H1 (cell line): ENCODE measurements around the gene AGAP1. TPM values are rescaled to one million over a fixed set of nuclear protein-coding genes. Genes with fewer than 3 reads are reported as not detected.

Experiments
- CTCF ChIA-PET: fragments of 300-600 bp; sonication (Branson Sonifier 250); formaldehyde crosslinking; loops from one replicate; lab custom pipeline; 2021; ENCODE audit not compliant: partially characterized antibody; lab: Charles Lee
- POLR2A ChIA-PET: fragments of 300-600 bp; sonication (Branson Sonifier 250); formaldehyde crosslinking; loops from one replicate; lab custom pipeline; 2021; ENCODE audit warnings: inconsistent platforms; ENCODE audit not compliant: partially characterized antibody; lab: Charles Lee
- DNase-seq, 2 experiments: peaks; one replicate each; pipeline versions ENCODE4 v3.0.0 to v3.0.0-alpha.2; 2010 to 2022; ENCODE audit warnings: low spot score in 2 of 2, low read depth in 1 of 2, mixed read lengths in 1 of 2
- FAIRE-seq: peaks from 2 replicates; lab custom pipeline; 2011; peaks lifted over from hg19 to GRCh38; lab: Jason Lieb, UNC
- H2AFZ ChIP-seq: 2 replicates; pipeline ENCODE4 v1.8.1; 2012; ENCODE audit warnings: low read length, inconsistent platforms
- H2AK5ac ChIP-seq: 2 replicates; pipeline ENCODE4 v1.6.1; 2013; ENCODE audit warnings: low read depth, low read length
- H2BK120ac ChIP-seq: replicated peaks from 2 replicates; pipeline ENCODE3; 2013; ENCODE audit warnings: low read depth, low read length, inconsistent platforms
- H2BK12ac ChIP-seq: 2 replicates; pipeline ENCODE4 v1.6.1; 2013; ENCODE audit warnings: low read depth, low read length
- H2BK15ac ChIP-seq: 2 replicates; pipeline ENCODE4 v1.6.1; 2013; ENCODE audit warnings: low read length
- H2BK20ac ChIP-seq: 2 replicates; pipeline ENCODE4 v1.6.1; 2013; ENCODE audit warnings: low read length
- H2BK5ac ChIP-seq: 2 replicates; pipeline ENCODE4 v1.6.1; 2013; ENCODE audit warnings: low read depth, low read length
- H3K14ac ChIP-seq: 2 replicates; pipeline ENCODE4 v1.6.1; 2013; ENCODE audit warnings: inconsistent platforms; ENCODE audit not compliant: insufficient read length
- H3K18ac ChIP-seq: 2 replicates; pipeline ENCODE4 v1.6.1; 2013; ENCODE audit warnings: low read length; ENCODE audit errors: extremely low read depth
- H3K23ac ChIP-seq: 2 replicates; pipeline ENCODE4 v1.6.1; 2013; ENCODE audit warnings: inconsistent platforms; ENCODE audit not compliant: insufficient read length
- H3K23me2 ChIP-seq: 2 replicates; pipeline ENCODE4 v1.6.1; 2013; ENCODE audit warnings: low read depth, low read length
- H3K27ac ChIP-seq: 2 replicates; pipeline ENCODE4 v1.6.1; 2011; ENCODE audit warnings: low read depth, low read length, inconsistent platforms
- H3K27me3 ChIP-seq, 4 experiments: replicated peaks in 1 of 4; 1 replicate in 1 of 4; 2 replicates in 3 of 4; pipeline versions ENCODE4 v1.6.1 to v1.8.1; 2011 to 2013; ENCODE audit warnings: low read length in 3 of 4, mild to moderate bottlenecking in 3 of 4, inconsistent platforms in 2 of 4, mixed read lengths in 2 of 4, moderate library complexity in 1 of 4; ENCODE audit not compliant: control insufficient read depth in 3 of 4, insufficient read depth in 3 of 4; ENCODE audit errors: extremely low read depth in 1 of 4
- H3K36me3 ChIP-seq, 4 experiments: 2 replicates each; pipeline versions ENCODE4 v1.6.1 to v1.8.1; 2011 to 2013; ENCODE audit warnings: mild to moderate bottlenecking in 4 of 4, low read length in 3 of 4, moderate library complexity in 2 of 4, control low read depth in 1 of 4, inconsistent platforms in 1 of 4; ENCODE audit not compliant: insufficient read depth in 4 of 4, control insufficient read depth in 2 of 4
- H3K4ac ChIP-seq: replicated peaks from 2 replicates; pipeline ENCODE3; 2013; ENCODE audit warnings: low read length, low read depth, mixed read lengths, inconsistent platforms; ENCODE audit not compliant: insufficient read length
- H3K4me1 ChIP-seq, 4 experiments: replicated peaks in 1 of 4; 1 replicate in 1 of 4; 2 replicates in 3 of 4; pipeline versions ENCODE4 v1.6.1 to v1.8.1; 2011 to 2013; ENCODE audit warnings: low read length in 3 of 4, inconsistent platforms in 2 of 4, mixed read lengths in 1 of 4; ENCODE audit not compliant: insufficient read depth in 4 of 4, control insufficient read depth in 3 of 4
- H3K4me2 ChIP-seq, 2 experiments: 2 replicates each; pipeline versions ENCODE4 v1.6.1 to v1.8.1; 2011 to 2013; ENCODE audit warnings: low read depth in 2 of 2, low read length in 2 of 2, control low read depth in 1 of 2, inconsistent platforms in 1 of 2, mild to moderate bottlenecking in 1 of 2; ENCODE audit not compliant: insufficient read depth in 1 of 2
- H3K4me3 ChIP-seq, 4 experiments: fragments of 200-600, 300-600 bp in 1 of 4; sonication (generic), shearing (Covaris generic), sonication (Bioruptor Twin) in 1 of 4; 2 replicates each; pipeline versions ENCODE4 v1.5.1 to v1.8.1; 2011 to 2016; ENCODE audit warnings: low read length in 4 of 4, low read depth in 3 of 4, control low read depth in 2 of 4, inconsistent platforms in 2 of 4, mild to moderate bottlenecking in 2 of 4, mixed read lengths in 1 of 4, moderate library complexity in 1 of 4; ENCODE audit not compliant: insufficient read depth in 2 of 4; ENCODE audit errors: extremely low read depth in 1 of 4
- H3K56ac ChIP-seq: replicated peaks from 2 replicates; pipeline ENCODE3; 2013; ENCODE audit warnings: low read depth, mild to moderate bottlenecking, mixed read lengths, low read length, inconsistent platforms; ENCODE audit not compliant: insufficient read length
- H3K79me1 ChIP-seq: 2 replicates; pipeline ENCODE4 v1.6.1; 2013; ENCODE audit warnings: low read depth, low read length, control low read depth
- H3K79me2 ChIP-seq, 2 experiments: 2 replicates each; pipeline versions ENCODE4 v1.6.1 to v1.8.1; 2012 to 2013; ENCODE audit warnings: low read length in 2 of 2, mild to moderate bottlenecking in 2 of 2, inconsistent platforms in 1 of 2; ENCODE audit not compliant: insufficient read depth in 2 of 2, control insufficient read depth in 1 of 2
- H3K9ac ChIP-seq, 4 experiments: replicated peaks in 1 of 4; 1 replicate in 1 of 4; 2 replicates in 3 of 4; pipeline versions ENCODE4 v1.6.1 to v1.8.1; 2011 to 2013; ENCODE audit warnings: low read depth in 3 of 4, low read length in 3 of 4, control low read depth in 2 of 4, mild to moderate bottlenecking in 2 of 4, moderate library complexity in 2 of 4, inconsistent platforms in 1 of 4; ENCODE audit errors: extremely low read depth in 1 of 4
- H3K9me3 ChIP-seq, 2 experiments: 2 replicates each; pipeline versions ENCODE4 v1.6.1 to v1.8.1; 2012 to 2013; ENCODE audit warnings: mild to moderate bottlenecking in 2 of 2, moderate library complexity in 2 of 2, control low read depth in 1 of 2, inconsistent platforms in 1 of 2, low read depth in 1 of 2, low read length in 1 of 2, mixed read lengths in 1 of 2; ENCODE audit not compliant: insufficient read depth in 2 of 2
- H4K20me1 ChIP-seq, 2 experiments: replicated peaks in 1 of 2; 2 replicates each; pipeline versions ENCODE3 to v1.8.1; 2011 to 2013; ENCODE audit warnings: inconsistent platforms in 2 of 2, low read length in 2 of 2, mild to moderate bottlenecking in 1 of 2; ENCODE audit not compliant: insufficient read depth in 2 of 2, control insufficient read depth in 1 of 2
- H4K5ac ChIP-seq: 2 replicates; pipeline ENCODE4 v1.6.1; 2013; ENCODE audit warnings: low read length, low read depth, mixed read lengths, inconsistent platforms; ENCODE audit not compliant: insufficient read length
- H4K8ac ChIP-seq: 2 replicates; pipeline ENCODE4 v1.8.0; 2013; ENCODE audit warnings: mild to moderate bottlenecking, moderate library complexity, low read length, inconsistent platforms; ENCODE audit not compliant: insufficient read depth; ENCODE audit errors: extremely low read depth
- H4K91ac ChIP-seq: replicated peaks from 2 replicates; pipeline ENCODE3; 2013; ENCODE audit warnings: low read length, mixed read lengths, inconsistent platforms; ENCODE audit not compliant: insufficient read length
- BACH1 ChIP-seq: IDR thresholded peaks from 2 replicates; pipeline ENCODE4 v1.6.1; 2012; ENCODE audit warnings: low read length, improper control_type of control experiment
- CREB1 ChIP-seq: IDR thresholded peaks from 2 replicates; pipeline ENCODE4 v1.6.1; 2012; ENCODE audit warnings: inconsistent platforms
- RAD21 ChIP-seq, 2 experiments: IDR thresholded peaks in 1 of 2; conservative IDR thresholded peaks in 1 of 2; 2 replicates each; pipeline ENCODE4 v1.6.1; 2011; ENCODE audit warnings: low read depth in 2 of 2, low read length in 2 of 2, improper control_type of control experiment in 1 of 2, inconsistent platforms in 1 of 2, mild to moderate bottlenecking in 1 of 2, moderate library complexity in 1 of 2
- RBBP5 ChIP-seq: IDR thresholded peaks from 2 replicates; pipeline ENCODE4 v1.7.1; 2012; ENCODE audit warnings: low read depth, mild to moderate bottlenecking, inconsistent platforms, low read length, moderate library complexity, borderline replicate concordance
- SAP30 ChIP-seq: fragments of 300-600 bp; sonication (generic); IDR thresholded peaks from 2 replicates; pipeline ENCODE4 v1.7.1; 2012; ENCODE audit warnings: low read length, moderate library complexity, mild to moderate bottlenecking, inconsistent platforms; ENCODE audit not compliant: insufficient read depth, insufficient replicate concordance
- SP1 ChIP-seq: IDR thresholded peaks from 2 replicates; pipeline ENCODE4 v1.6.1; 2011; ENCODE audit warnings: low read depth, low read length
- WGBS, 2 experiments: shearing (Covaris generic) in 1 of 2; methylation state at CpG; one replicate each; pipeline versions ENCODE4 v1.1.6 to v1.1.7; 2013 to 2015; ENCODE audit warnings: low lambda C conversion rate in 2 of 2, mixed read lengths in 2 of 2, inconsistent platforms in 1 of 2, low coverage in 1 of 2, missing lambda C conversion rate in 1 of 2; ENCODE audit not compliant: insufficient replicate concordance in 2 of 2, insufficient coverage in 1 of 2, insufficient read length in 1 of 2; ENCODE audit errors: extremely low coverage in 1 of 2, missing lambda C conversion rate in 1 of 2; 5-methylcytosine and 5-hydroxymethylcytosine counted together
- polyA plus RNA-seq, 7 experiments: library from polyadenylated mRNA; depleted of rRNA in 3 of 7; stranded (reverse) in 5 of 7; unstranded in 2 of 7; fragments of >200 nt in 5 of 7; fragments of 200-250 nt in 2 of 7; gene quantifications; 1 replicate in 5 of 7; 2 replicates in 1 of 7; 4 replicates in 1 of 7; pipeline versions ENCODE4 v1.2.1 to v1.2.3, GENCODE V29; 2011 to 2013; ENCODE audit warnings: missing spikeins in 2 of 7, mixed read lengths in 2 of 7
- total RNA-seq: library from RNA; stranded (reverse); fragmentation: NEBNext Ultra II Directional; extraction: Animal tissue kit (Norgen Biotek cat#: 25700); gene quantifications from 2 replicates; pipeline ENCODE4 v1.2.1, GENCODE V29; 2021

Gene AGAP1
- total and polyA plus RNA-seq, 2 of the 8 experiments (the other 6 are each of a cell fraction or from before 2014, with no cell fraction given) = 18.1 to 39.4 TPM

- Histone ChIP-seq H4K5ac (no peak overlapping the region), H3K4ac (no peak overlapping the region), H2BK5ac (no peak overlapping the region), H3K27ac (no peak overlapping the region; the same call in 1 of the 2 replicates), H4K20me1 (peaks cover 2 to 9% of the 10 kb centered on the region in 2 experiments), H3K18ac (no peak overlapping the region), H3K4me1 (peaks cover 0 to 9% (median 0%) of the 10 kb centered on the region in 4 experiments; a peak in 1 of 7 replicates), H3K27me3 (no peaks in the 10 kb centered on the region), H2BK120ac (no peak overlapping the region), H3K23ac (no peak overlapping the region), H3K56ac (no peak overlapping the region), H3K4me3 (no peak overlapping the region), H4K8ac (no peak overlapping the region), H3K4me2 (no peak overlapping the region), H2BK12ac (no peak overlapping the region), H3K14ac (no peak overlapping the region), H3K36me3 (no peaks in the 10 kb centered on the region), H3K79me1 (peaks cover 15% of the 10 kb centered on the region), H2AK5ac (no peak overlapping the region), H3K9me3 (peaks cover 0 to 2% of the 10 kb centered on the region in 2 experiments; a peak in 1 of 4 replicates), H3K23me2 (no peaks in the 10 kb centered on the region), H4K91ac (no peak overlapping the region), H2BK15ac (no peak overlapping the region), H3K9ac (no peak overlapping the region), H2AFZ (no peak overlapping the region), H3K79me2 (peaks cover 0 to 65% of the 10 kb centered on the region in 2 experiments), H2BK20ac (no peak overlapping the region)
- POLR2A ChIA-PET = no interaction called here
- TF ChIP-seq RBBP5 (no peak), BACH1 (no peak), SP1 (no peak), CREB1 (no peak), RAD21 (IDR thresholded peaks at IDR 0.05 in 1 of 2, conservative IDR thresholded peaks at IDR 0.05 in 1 of 2; ENCODE audit: low read depth in 2 of 2, low read length in 2 of 2) (no peak), SAP30 (no peak)
- CTCF ChIA-PET = interaction anchor here (0.7 to 5.2 kb wide), 3 partner anchors 10 to 69 kb away, joined by 3 to 22 read pairs (median 5); no protein-coding TSS in a partner anchor
- DNase-seq (no peak), FAIRE-seq (no peak)
- WGBS, 2 experiments = 76% methylated on average over 22 of the region's 22 CpGs; no CpG with 5 or more reads in 1 of the 2 experiments
Measured at GRCh38 chr2:235605312-235606003, 111.6 kb downstream of the AGAP1 start.
